ENCODE measurements around the gene DPP6. TPM values are rescaled to one million over a fixed set of nuclear protein-coding genes. Genes with fewer than 3 reads are reported as not detected.
A peak's percentile ranks its signal among the peaks of the same experiment; 100 is the strongest.

DPP6 gene
- total RNA-seq, 3 donors from 2014 or later = 0.59 to 0.98 TPM; not detected in 1

DNA sequence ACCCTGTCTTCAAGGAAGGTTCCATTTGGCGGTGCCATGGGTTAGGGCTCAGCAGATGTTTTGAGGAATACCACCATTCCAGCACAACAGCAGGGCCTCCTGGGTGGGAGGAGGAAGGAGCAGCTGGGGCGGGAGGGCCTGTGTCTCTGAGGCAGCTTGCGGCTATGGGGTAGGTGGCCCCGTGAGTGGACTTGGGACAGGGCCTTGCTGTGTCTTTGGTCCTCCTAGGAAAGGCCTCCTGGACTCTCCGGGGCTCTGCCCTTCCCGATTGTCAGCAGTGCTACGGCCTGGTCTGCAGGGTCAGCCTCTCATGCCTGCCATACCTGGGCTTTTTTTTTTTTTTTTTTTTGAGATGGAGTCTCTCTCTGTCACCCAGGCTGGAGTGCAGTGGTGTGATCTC, 854.0 kb downstream of the DPP6 start:
- DNase-seq (ENCODE audit: low spot score in 2 of 2) = peak in 1 of 2 donors; percentile 43
- peaks cover 0 to 21% of the 10 kb centered on the region in 2 donors for H3K27me3 ChIP-seq
- intact Hi-C loops (cut with DNase I; ENCODE audit: low total_unique reads) = no loop called here
- TF ChIP-seq, protein P1, sequence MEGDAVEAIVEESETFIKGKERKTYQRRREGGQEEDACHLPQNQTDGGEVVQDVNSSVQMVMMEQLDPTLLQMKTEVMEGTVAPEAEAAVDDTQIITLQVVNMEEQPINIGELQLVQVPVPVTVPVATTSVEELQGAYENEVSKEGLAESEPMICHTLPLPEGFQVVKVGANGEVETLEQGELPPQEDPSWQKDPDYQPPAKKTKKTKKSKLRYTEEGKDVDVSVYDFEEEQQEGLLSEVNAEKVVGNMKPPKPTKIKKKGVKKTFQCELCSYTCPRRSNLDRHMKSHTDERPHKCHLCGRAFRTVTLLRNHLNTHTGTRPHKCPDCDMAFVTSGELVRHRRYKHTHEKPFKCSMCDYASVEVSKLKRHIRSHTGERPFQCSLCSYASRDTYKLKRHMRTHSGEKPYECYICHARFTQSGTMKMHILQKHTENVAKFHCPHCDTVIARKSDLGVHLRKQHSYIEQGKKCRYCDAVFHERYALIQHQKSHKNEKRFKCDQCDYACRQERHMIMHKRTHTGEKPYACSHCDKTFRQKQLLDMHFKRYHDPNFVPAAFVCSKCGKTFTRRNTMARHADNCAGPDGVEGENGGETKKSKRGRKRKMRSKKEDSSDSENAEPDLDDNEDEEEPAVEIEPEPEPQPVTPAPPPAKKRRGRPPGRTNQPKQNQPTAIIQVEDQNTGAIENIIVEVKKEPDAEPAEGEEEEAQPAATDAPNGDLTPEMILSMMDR (IDR thresholded peaks at IDR 0.05) = no peak
- TF ChIP-seq POLR2A (IDR thresholded peaks at IDR 0.05) (no peak), POLR2AphosphoS5 (IDR thresholded peaks at IDR 0.05) (no peak)
- no peak overlapping the region for H3K27ac ChIP-seq
- H3K4me1 ChIP-seq = no peaks in the 10 kb centered on the region
- no peak overlapping the region for H3K4me3 ChIP-seq
- H3K9me3 ChIP-seq = peaks cover 9% of the 10 kb centered on the region in 2 donors
- H3K36me3 ChIP-seq = no peaks in the 10 kb centered on the region

DNA sequence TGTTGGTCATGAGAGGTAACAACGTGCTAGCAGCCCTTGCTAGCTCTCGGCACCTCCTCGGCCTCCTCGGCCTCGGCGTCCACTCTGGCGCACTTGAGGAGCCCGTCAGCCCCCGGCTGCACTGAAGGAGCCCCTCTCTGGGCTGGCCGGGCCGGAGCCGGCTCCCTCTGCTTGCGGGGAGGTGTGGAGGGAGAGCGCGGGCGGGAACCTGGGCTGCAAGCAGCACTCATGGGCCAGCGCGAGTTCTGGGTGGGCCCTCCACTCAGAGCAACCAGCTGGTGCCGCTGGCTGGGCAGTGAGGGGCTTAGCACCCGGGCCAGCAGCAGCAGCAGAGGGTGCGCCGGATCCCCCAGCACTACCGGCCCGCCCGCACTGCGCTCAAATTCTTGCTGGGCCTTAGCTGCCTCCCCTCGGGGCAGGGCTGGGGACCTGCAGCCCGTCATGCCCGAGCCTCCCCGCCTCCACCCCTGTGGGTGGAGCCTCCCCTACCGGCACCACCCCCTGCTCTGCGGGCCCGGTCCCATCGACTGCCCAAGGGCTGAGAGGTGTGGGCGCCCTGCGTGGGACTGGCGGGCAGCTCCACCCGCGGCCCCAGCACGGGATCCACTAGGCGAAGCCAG, 854.6 kb downstream of the DPP6 start:
- intact Hi-C loops (cut with DNase I; ENCODE audit: low total_unique reads) = no loop called here
- peaks cover 0 to 21% of the 10 kb centered on the region in 2 donors for H3K27me3 ChIP-seq
- no peaks in the 10 kb centered on the region for H3K36me3 ChIP-seq
- TF ChIP-seq POLR2AphosphoS5 (IDR thresholded peaks at IDR 0.05) = no peak
- TF ChIP-seq, protein P1 (IDR thresholded peaks at IDR 0.05) = no peak
- no peak for TF ChIP-seq POLR2A (IDR thresholded peaks at IDR 0.05)
- H3K27ac ChIP-seq = no peak overlapping the region
- peak in 1 of 2 donors; percentile 49 for DNase-seq (ENCODE audit: low spot score in 2 of 2)
- no peaks in the 10 kb centered on the region for H3K4me1 ChIP-seq
- no peak overlapping the region for H3K4me3 ChIP-seq
- H3K9me3 ChIP-seq = peaks cover 12% of the 10 kb centered on the region in 2 donors

DNA sequence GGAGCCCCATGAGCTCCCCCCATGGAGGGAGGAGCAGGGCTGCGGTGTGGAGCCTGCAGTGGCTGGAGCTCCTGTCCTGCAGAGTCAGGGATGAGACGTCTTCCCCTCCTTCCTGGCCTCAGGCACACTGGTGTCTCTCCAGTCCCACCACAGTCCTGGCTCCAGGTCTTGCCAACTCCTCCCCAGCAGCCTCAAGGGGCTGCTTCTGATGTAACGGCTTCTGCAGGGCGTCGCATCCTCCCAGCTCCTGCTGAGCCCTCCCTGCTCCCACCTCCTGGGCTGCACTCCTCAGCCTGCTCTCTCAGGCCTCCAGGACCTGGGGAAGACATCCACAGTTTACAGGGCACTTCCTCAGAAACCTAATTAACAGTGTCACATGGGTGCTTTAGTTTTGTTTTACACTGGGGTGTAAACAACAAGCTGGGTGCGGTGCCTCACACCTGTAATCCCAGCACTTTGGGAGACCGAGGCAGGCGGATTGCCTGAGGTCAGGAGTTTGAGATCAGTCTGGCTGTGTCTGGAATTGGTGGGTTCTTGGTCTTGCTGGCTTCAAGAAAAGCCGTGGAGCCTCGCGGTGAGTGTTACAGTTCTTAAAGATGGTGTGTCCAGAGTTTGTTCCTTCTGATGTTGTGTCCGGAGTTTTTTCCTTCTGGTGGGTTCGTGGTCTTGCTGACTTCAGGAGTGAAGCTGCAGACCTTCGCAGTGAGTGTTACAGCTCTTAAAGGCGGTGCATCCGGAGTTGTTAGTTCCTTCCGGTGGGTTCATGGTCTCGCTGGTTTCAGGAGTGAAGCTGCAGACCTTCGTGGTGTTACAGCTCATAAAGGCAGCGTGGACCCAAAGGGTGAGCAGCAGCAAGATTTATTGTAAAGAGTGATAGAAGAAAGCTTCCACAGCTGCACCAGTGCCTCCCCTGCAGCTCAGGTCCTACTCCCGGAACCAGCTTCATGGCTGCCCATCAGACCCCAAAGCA, 855.7 kb downstream of the DPP6 start:
- Histone ChIP-seq H3K9me3 (peaks cover 12% of the 10 kb centered on the region in 2 donors), H3K4me1 (no peaks in the 10 kb centered on the region), H3K27me3 (peaks cover 0 to 21% of the 10 kb centered on the region in 2 donors), H3K4me3 (no peak overlapping the region), H3K36me3 (no peaks in the 10 kb centered on the region), H3K27ac (no peak overlapping the region)
- TF ChIP-seq POLR2A (IDR thresholded peaks at IDR 0.05) = no peak
- TF ChIP-seq POLR2AphosphoS5 (IDR thresholded peaks at IDR 0.05) = no peak
- TF ChIP-seq, protein P1 (IDR thresholded peaks at IDR 0.05) = no peak
- intact Hi-C loops (cut with DNase I; ENCODE audit: low total_unique reads) = no loop called here
- no peak for DNase-seq (ENCODE audit: low spot score in 2 of 2)

DNA sequence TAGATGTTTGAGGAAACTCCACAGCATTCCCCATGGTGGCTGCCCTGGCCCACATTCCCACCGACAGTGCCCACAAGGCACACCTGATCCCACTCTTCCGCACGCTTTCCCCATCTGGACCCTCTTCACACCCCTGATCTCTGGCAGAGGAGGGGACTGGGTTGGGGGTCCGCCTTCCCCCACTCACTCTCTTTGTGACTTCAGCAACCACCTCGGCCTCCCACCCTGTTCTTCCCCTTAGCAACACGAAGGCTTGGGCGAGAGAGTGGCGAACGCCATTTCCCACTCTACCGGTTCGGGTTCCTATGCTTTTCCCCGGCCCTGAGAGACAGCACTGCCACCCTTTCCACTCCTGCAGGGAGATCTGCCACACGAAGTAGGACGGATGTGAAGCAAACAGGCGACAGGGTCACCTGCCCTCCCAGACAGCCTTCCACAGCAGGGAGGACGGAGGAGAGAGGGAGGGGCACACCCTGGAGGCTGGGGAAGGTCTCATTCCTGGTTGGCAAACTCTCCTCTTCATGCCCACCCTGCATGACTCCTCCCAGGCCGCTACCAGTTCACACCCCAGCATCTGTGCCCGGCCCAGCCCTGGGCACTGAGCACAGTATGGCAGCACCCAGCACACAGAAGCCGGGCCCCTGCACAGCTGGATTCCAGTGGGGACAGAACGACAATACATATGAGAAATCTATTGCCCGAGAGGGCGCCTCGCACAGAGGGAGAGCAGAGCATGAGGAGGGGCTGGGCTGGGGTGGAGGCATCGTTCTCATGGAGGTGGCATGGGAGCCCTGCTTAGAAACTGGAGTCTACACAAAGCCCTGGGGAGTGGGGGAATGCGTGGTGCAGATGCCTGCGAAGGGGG, 857.3 kb downstream of the DPP6 start:
- no peaks in the 10 kb centered on the region for H3K4me1 ChIP-seq
- H3K9me3 ChIP-seq = peaks cover 12% of the 10 kb centered on the region in 2 donors
- H3K27ac ChIP-seq = no peak overlapping the region
- peaks cover 0 to 25% of the 10 kb centered on the region in 2 donors for H3K27me3 ChIP-seq
- H3K36me3 ChIP-seq = no peaks in the 10 kb centered on the region
- DNase-seq (ENCODE audit: low spot score in 2 of 2) = no peak
- no peak for TF ChIP-seq POLR2A (IDR thresholded peaks at IDR 0.05)
- TF ChIP-seq, protein P1 (IDR thresholded peaks at IDR 0.05) = no peak
- no peak overlapping the region for H3K4me3 ChIP-seq
- intact Hi-C loops (cut with DNase I; ENCODE audit: low total_unique reads) = no loop called here
